Endothelial cell of umbilical vein (primary cell): ENCODE data around the gene PHACTR1. TPM values are rescaled to one million over a fixed set of nuclear protein-coding genes. Genes with fewer than 3 reads are reported as not detected.

Experiments
- BruUV-seq: library from RNA; stranded (reverse); fragments of 400-500 nt; replicated peaks from 2 replicates; lab custom pipeline; 2021; lab: Mats Ljungman, UMichigan
- CTCF ChIA-PET: fragments of 300-600, 350-600 bp; sonication (Branson Sonifier 250); formaldehyde crosslinking; loops from one replicate; lab custom pipeline; 2021; ENCODE audit warnings: antibody characterized with exemption, inconsistent platforms; lab: Charles Lee
- POLR2A ChIA-PET: fragments of 300-600, 350-600 bp; sonication (Branson Sonifier 250); formaldehyde crosslinking; loops from one replicate; lab custom pipeline; 2021; ENCODE audit warnings: antibody characterized with exemption, inconsistent platforms; lab: Charles Lee
- DNase-seq: peaks from one replicate; pipeline ENCODE4 v3.0.0-alpha.2; 2011; ENCODE audit warnings: low read depth, low spot score
- FAIRE-seq: peaks from 2 replicates; lab custom pipeline; 2011; peaks lifted over from hg19 to GRCh38; lab: Jason Lieb, UNC
- H2AFZ ChIP-seq: 2 replicates; pipeline ENCODE4 v1.6.0; 2012; ENCODE audit warnings: low read depth, low read length, control low read depth, inconsistent platforms
- H3K27ac ChIP-seq: 2 replicates; pipeline ENCODE4 v1.5.1; 2011; ENCODE audit warnings: low read depth, mild to moderate bottlenecking, control low read depth, low read length, moderate library complexity; ENCODE audit not compliant: insufficient read depth
- H3K27me3 ChIP-seq, 2 experiments: 2 replicates each; pipeline versions ENCODE4 v1.6.0 to v1.6.1; 2011; ENCODE audit warnings: low read length in 2 of 2, mixed read lengths in 1 of 2; ENCODE audit not compliant: control insufficient read depth in 2 of 2, insufficient read depth in 2 of 2
- H3K36me3 ChIP-seq, 2 experiments: 2 replicates in 1 of 2; 3 replicates in 1 of 2; pipeline ENCODE4 v1.5.1; 2011; ENCODE audit warnings: low read length in 2 of 2, mild to moderate bottlenecking in 1 of 2, moderate library complexity in 1 of 2; ENCODE audit not compliant: control insufficient read depth in 2 of 2, insufficient read depth in 2 of 2; ENCODE audit errors: extremely low read depth in 1 of 2
- H3K4me1 ChIP-seq: 3 replicates; pipeline ENCODE4 v1.5.1; 2011; ENCODE audit warnings: mild to moderate bottlenecking, low read length; ENCODE audit not compliant: control insufficient read depth, insufficient read depth; ENCODE audit errors: extremely low read depth
- H3K4me2 ChIP-seq: 2 replicates; pipeline ENCODE4 v1.6.1; 2011; ENCODE audit warnings: low read length, control low read depth, mixed read lengths; ENCODE audit not compliant: insufficient read depth
- H3K4me3 ChIP-seq, 3 experiments: fragments of 200-600 bp in 1 of 3; sonication (generic), shearing (Covaris generic) in 1 of 3; replicated peaks in 1 of 3; 2 replicates each; pipeline ENCODE4 v1.5.1; 2011 to 2016; ENCODE audit warnings: control low read depth in 3 of 3, low read length in 3 of 3, mild to moderate bottlenecking in 2 of 3, inconsistent platforms in 1 of 3, low read depth in 1 of 3, moderate library complexity in 1 of 3; ENCODE audit not compliant: insufficient read depth in 1 of 3
- H3K79me2 ChIP-seq: 2 replicates; pipeline ENCODE4 v1.6.0; 2012; ENCODE audit warnings: low read length, inconsistent platforms; ENCODE audit not compliant: control insufficient read depth, insufficient read depth
- H3K9ac ChIP-seq: replicated peaks from 2 replicates; pipeline ENCODE3; 2011; ENCODE audit warnings: low read length, control low read depth; ENCODE audit not compliant: insufficient read depth; ENCODE audit errors: extremely low read depth
- H3K9me1 ChIP-seq: replicated peaks from 3 replicates; pipeline ENCODE4 v1.6.0; 2011; ENCODE audit warnings: mild to moderate bottlenecking, low read length; ENCODE audit not compliant: control insufficient read depth, insufficient read depth; ENCODE audit errors: extremely low read depth
- H3K9me3 ChIP-seq: replicated peaks from 2 replicates; pipeline ENCODE4 v1.5.1; 2012; ENCODE audit warnings: low read length, inconsistent platforms; ENCODE audit not compliant: control insufficient read depth, insufficient read depth
- H4K20me1 ChIP-seq: replicated peaks from 2 replicates; pipeline ENCODE3; 2011; ENCODE audit warnings: mild to moderate bottlenecking, low read length; ENCODE audit not compliant: control insufficient read depth, insufficient read depth; ENCODE audit errors: extremely low read depth
- CTCF ChIP-seq, 2 donors: IDR thresholded peaks; 1 replicate in 1 of 2; 2 replicates in 1 of 2; pipeline ENCODE4 v1.5.1; 2011; ENCODE audit warnings: low read length in 2 of 2, mild to moderate bottlenecking in 2 of 2, moderate library complexity in 2 of 2, control low read depth in 1 of 2, inconsistent platforms in 1 of 2, low read depth in 1 of 2; ENCODE audit not compliant: insufficient read depth in 1 of 2; ENCODE audit errors: extremely low read depth in 1 of 2
- EZH2 ChIP-seq: IDR thresholded peaks from 2 replicates; pipeline ENCODE4 v1.6.1; 2012; ENCODE audit warnings: borderline replicate concordance, low read depth, mild to moderate bottlenecking, moderate library complexity, low read length, inconsistent platforms; ENCODE audit not compliant: severe bottlenecking
- FOS ChIP-seq: IDR thresholded peaks from 2 replicates; pipeline ENCODE4 v1.6.1; 2011; ENCODE audit warnings: mild to moderate bottlenecking, low read length, moderate library complexity, borderline replicate concordance; ENCODE audit not compliant: insufficient read depth
- GATA2 ChIP-seq: IDR thresholded peaks from 2 replicates; pipeline ENCODE4 v1.7.0; 2011; ENCODE audit warnings: low read depth, mild to moderate bottlenecking, moderate library complexity, mixed read lengths, low read length; ENCODE audit not compliant: insufficient read length, insufficient read depth
- JUN ChIP-seq: IDR thresholded peaks from 2 replicates; pipeline ENCODE4 v1.6.1; 2011; ENCODE audit warnings: borderline replicate concordance, low read depth; ENCODE audit not compliant: insufficient read length, insufficient read depth
- MAX ChIP-seq: IDR thresholded peaks from 2 replicates; pipeline ENCODE4 v1.6.1; 2011; ENCODE audit not compliant: insufficient read depth, insufficient read length
- MYC ChIP-seq: IDR thresholded peaks from one replicate; pipeline ENCODE4 v1.6.1; 2011; ENCODE audit warnings: mild to moderate bottlenecking, low read depth, low read length
- POLR2A ChIP-seq: IDR thresholded peaks from 2 replicates; pipeline ENCODE4 v1.6.1; 2012; ENCODE audit warnings: low read depth, mild to moderate bottlenecking, control low read depth, low read length
- POLR2AphosphoS5 ChIP-seq: IDR thresholded peaks from 2 replicates; pipeline ENCODE4 v1.6.1; 2012; ENCODE audit warnings: low read depth, mild to moderate bottlenecking, control low read depth, low read length, moderate library complexity; ENCODE audit not compliant: insufficient read depth
- dilution Hi-C: fragments of 300-500 bp; cut with MboI; formaldehyde crosslinking; loops from one replicate; pipeline ENCODE4 v1.15.0; 2019; ENCODE audit warnings: low sequenced_read_pairs; ENCODE audit not compliant: extremely low pct_ligation_motif_present
- intact Hi-C: fragments of 100-400 bp; cut with micrococcal nuclease; formaldehyde crosslinking; loops from one replicate; pipeline ENCODE4 v1.10.0; 2022
- polyA plus RNA-seq, 4 experiments: library from polyadenylated mRNA; depleted of rRNA in 3 of 4; stranded (reverse) in 3 of 4; unstranded in 1 of 4; fragments of >200 nt; gene quantifications; 2 replicates each; pipeline versions ENCODE4 v1.2.1 to v1.2.3, GENCODE V29; 2011 to 2012; ENCODE audit warnings: missing spikeins in 1 of 4
- total RNA-seq: library from RNA; stranded (reverse); gene quantifications from 2 replicates; pipeline ENCODE4 v1.2.3, GENCODE V29; 2021

The PHACTR1 gene
- total and polyA plus RNA-seq, 2 donors (not counting 3 experiments of a cell fraction or from before 2014, with no cell fraction given), result 2.4 to 23.2 TPM

- Histone ChIP-seq H2AFZ (no peak overlapping the region), H4K20me1 (no peaks in the 10 kb centered on the region), H3K79me2 (no peaks in the 10 kb centered on the region), H3K4me3 (no peak overlapping the region), H3K36me3 (no peaks in the 10 kb centered on the region), H3K9ac (no peak overlapping the region), H3K9me3 (no peaks in the 10 kb centered on the region), H3K27me3 (no peaks in the 10 kb centered on the region), H3K9me1 (no peaks in the 10 kb centered on the region), H3K4me1 (peaks cover 23% of the 10 kb centered on the region), H3K27ac (no peak overlapping the region), H3K4me2 (no peak overlapping the region)
- intact Hi-C loops, result loop anchor here (5.0 kb wide), 1 partner anchor 695 kb away; no protein-coding TSS in a partner anchor
- DNase-seq (no peak), FAIRE-seq (no peak)
- CTCF ChIA-PET, result interaction anchor here (2.5 to 7.1 kb wide), 4 partner anchors 137 to 421 kb away, joined by 16 to 98 read pairs (median 40); partner anchors contain the start of gene SIRT5
- TF ChIP-seq POLR2A (no peak), POLR2AphosphoS5 (no peak), JUN (no peak), MAX (no peak), EZH2 (no peak), MYC (no peak), CTCF (IDR thresholded peaks at IDR 0.05; ENCODE audit: extremely low read depth in 1 of 2, insufficient read depth in 1 of 2, low read depth in 1 of 2, low read length in 2 of 2) (no peak), GATA2 (no peak), FOS (no peak)
- no TSS peak for BruUV-seq
- POLR2A ChIA-PET, result no interaction called here
- dilution Hi-C loops, result loop anchor here (25.0 kb wide), 1 partner anchor 230 kb away; the partner anchor contains the start of gene SIRT5
These were observed 615.8 kb downstream of the PHACTR1 start for GRCh38 chr6:13332349-13332706.
